Upper lobe of right lung (tissue), 1 donor: ENCODE measurements around the gene TTLL4. TPM values are rescaled to one million over a fixed set of nuclear protein-coding genes. Genes with fewer than 3 reads are reported as not detected.
A peak's percentile ranks its signal among the peaks of the same experiment; 100 is the strongest.
"Not testable (repeated sequence)": the region's sequence is repeated elsewhere in the genome, so short reads cannot be mapped to it uniquely, and the experiment has no call there.

Source experiments
- ATAC-seq: fragments of 200-7000 bp; cut with Tn5 transposase; one replicate; pipeline ENCODE4 v1.9.1; 2020; ENCODE audit warnings: mild to moderate bottlenecking, moderate library complexity
- DNase-seq: peaks from one replicate; pipeline ENCODE4 v3.0.0-alpha.2; 2020
- H3K27ac ChIP-seq: fragments of 200-600 bp; one replicate; pipeline ENCODE4 v1.8.0; 2022
- H3K27me3 ChIP-seq: fragments of 200-600 bp; one replicate; pipeline ENCODE4 v1.8.0; 2022; ENCODE audit warnings: mild to moderate bottlenecking
- H3K36me3 ChIP-seq: fragments of 200-600 bp; one replicate; pipeline ENCODE4 v1.8.0; 2022
- H3K4me1 ChIP-seq: fragments of 200-600 bp; one replicate; pipeline ENCODE4 v1.8.0; 2022
- H3K4me3 ChIP-seq: fragments of 200-600 bp; one replicate; pipeline ENCODE4 v1.8.0; 2022; ENCODE audit warnings: mild to moderate bottlenecking
- H3K9me3 ChIP-seq: fragments of 200-600 bp; one replicate; pipeline ENCODE4 v1.8.0; 2022
- CTCF ChIP-seq: fragments of 200-600 bp; IDR thresholded peaks from one replicate; pipeline ENCODE4 v1.8.0; 2022; ENCODE audit warnings: antibody characterized with exemption
- intact Hi-C: fragments of 100-400 bp; cut with DNase I; formaldehyde crosslinking; loops from one replicate; pipeline ENCODE4 v1.11.0; 2022
- total RNA-seq: library from RNA; stranded (reverse); fragmentation: NEBNext Ultra II Directional; extraction: Animal tissue kit (Norgen Biotek cat#: 25700); gene quantifications from one replicate; pipeline ENCODE4 v1.2.1, GENCODE V29; 2021
- donor health status: DM: no; HTN: yes; CAD: no; lungs with severe emphysema.

The TTLL4 gene
- total RNA-seq, 1 donor from 2014 or later = 29.5 TPM

GRCh38 chr2:218671097-218671653 is 39.5 kb upstream of the TTLL4 start:
- no peaks in the 10 kb centered on the region for H3K27me3 ChIP-seq
- peaks cover 34% of the 10 kb centered on the region for H3K36me3 ChIP-seq
- TF ChIP-seq CTCF = no peak
- DNase-seq = no peak
- peak; percentile 3 for ATAC-seq
- H3K4me1 ChIP-seq = peaks cover 14% of the 10 kb centered on the region
- H3K4me3 ChIP-seq = peak overlapping the region; percentile 70
- H3K27ac ChIP-seq = peak overlapping the region; percentile 79
- intact Hi-C loops = no loop called here
- H3K9me3 ChIP-seq = no peaks in the 10 kb centered on the region

- Histone ChIP-seq H3K27ac (peak within 1 kb of the TSS; percentile 79), H3K4me1 (peaks cover 14% of the 10 kb centered on the region), H3K4me3 (peak within 1 kb of the TSS; percentile 70), H3K36me3 (peaks cover 27% of the 10 kb centered on the region), H3K27me3 (no peaks in the 10 kb centered on the region), H3K9me3 (no peaks in the 10 kb centered on the region)
- intact Hi-C loops = no loop called here
- peak; percentile 98 for ATAC-seq
- DNase-seq = peak; percentile 91
- TF ChIP-seq CTCF = no peak
Measured at GRCh38 chr2:218671654-218672566, 38.7 kb upstream of the TTLL4 start, which contains the start of the genes RNF25 and STK36. RNF25 (minus strand) TSS chr2:218672002; CDS start chr2:218671970, 32 bp downstream. STK36 (plus strand) TSS chr2:218672086; CDS start chr2:218672830, 744 bp downstream.

GRCh38 chr2:218679119-218679518 is 31.5 kb upstream of the TTLL4 start:
- Histone ChIP-seq H3K9me3 (no peaks in the 10 kb centered on the region), H3K4me3 (no peak overlapping the region), H3K27me3 (no peaks in the 10 kb centered on the region), H3K36me3 (peaks cover 58% of the 10 kb centered on the region), H3K27ac (no peak overlapping the region), H3K4me1 (no peaks in the 10 kb centered on the region)
- DNase-seq (no peak), ATAC-seq (peak; percentile 92)
- intact Hi-C loops = no loop called here
- TF ChIP-seq CTCF = no peak

GRCh38 chr2:218680061-218680460 is 30.6 kb upstream of the TTLL4 start:
- ATAC-seq (no peak), DNase-seq (no peak)
- no peak overlapping the region for H3K4me3 ChIP-seq
- H3K27me3 ChIP-seq = no peaks in the 10 kb centered on the region
- intact Hi-C loops = no loop called here
- TF ChIP-seq CTCF = no peak
- peaks cover 58% of the 10 kb centered on the region for H3K36me3 ChIP-seq
- no peaks in the 10 kb centered on the region for H3K4me1 ChIP-seq
- no peak overlapping the region for H3K27ac ChIP-seq
- no peaks in the 10 kb centered on the region for H3K9me3 ChIP-seq

- peak; percentile 97 for ATAC-seq
- intact Hi-C loops, H3K27me3 ChIP-seq, DNase-seq, H3K4me3 ChIP-seq, H3K27ac ChIP-seq, H3K4me1 ChIP-seq, H3K9me3 ChIP-seq: not testable (repeated sequence)
- peak; percentile 85 for TF ChIP-seq CTCF
- H3K36me3 ChIP-seq = peaks cover 24% of the 10 kb centered on the region
Measured at GRCh38 chr2:218687400-218688060, 23.1 kb upstream of the TTLL4 start.
